ENCODE data around the gene IMMP2L.

DNA sequence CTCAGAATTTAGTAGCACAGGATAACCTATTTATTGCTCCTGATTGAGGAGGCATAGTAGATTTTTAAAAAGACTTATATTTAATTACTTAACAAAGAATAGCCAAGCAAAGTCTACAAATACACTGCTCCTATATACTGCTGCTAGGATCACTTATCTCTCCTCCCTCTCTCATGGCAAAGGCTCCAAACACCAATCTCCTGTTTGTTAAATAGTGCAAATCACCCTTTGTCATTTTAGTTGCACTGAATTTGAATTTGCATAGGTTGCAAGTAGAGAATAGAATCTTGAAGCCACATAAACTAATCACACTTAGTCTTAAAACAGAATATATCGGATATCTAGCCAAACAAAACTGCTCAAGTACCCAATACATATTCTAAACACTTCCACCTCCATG, 690.4 kb downstream of the IMMP2L start:
- TF ChIP-seq, protein P1, sequence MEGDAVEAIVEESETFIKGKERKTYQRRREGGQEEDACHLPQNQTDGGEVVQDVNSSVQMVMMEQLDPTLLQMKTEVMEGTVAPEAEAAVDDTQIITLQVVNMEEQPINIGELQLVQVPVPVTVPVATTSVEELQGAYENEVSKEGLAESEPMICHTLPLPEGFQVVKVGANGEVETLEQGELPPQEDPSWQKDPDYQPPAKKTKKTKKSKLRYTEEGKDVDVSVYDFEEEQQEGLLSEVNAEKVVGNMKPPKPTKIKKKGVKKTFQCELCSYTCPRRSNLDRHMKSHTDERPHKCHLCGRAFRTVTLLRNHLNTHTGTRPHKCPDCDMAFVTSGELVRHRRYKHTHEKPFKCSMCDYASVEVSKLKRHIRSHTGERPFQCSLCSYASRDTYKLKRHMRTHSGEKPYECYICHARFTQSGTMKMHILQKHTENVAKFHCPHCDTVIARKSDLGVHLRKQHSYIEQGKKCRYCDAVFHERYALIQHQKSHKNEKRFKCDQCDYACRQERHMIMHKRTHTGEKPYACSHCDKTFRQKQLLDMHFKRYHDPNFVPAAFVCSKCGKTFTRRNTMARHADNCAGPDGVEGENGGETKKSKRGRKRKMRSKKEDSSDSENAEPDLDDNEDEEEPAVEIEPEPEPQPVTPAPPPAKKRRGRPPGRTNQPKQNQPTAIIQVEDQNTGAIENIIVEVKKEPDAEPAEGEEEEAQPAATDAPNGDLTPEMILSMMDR (optimal IDR thresholded peaks at IDR 0.05 in 1 of 3, IDR thresholded peaks at IDR 0.05 in 1 of 3, conservative IDR thresholded peaks at IDR 0.05 in 1 of 3; ENCODE audit: extremely low read depth in 1 of 3, insufficient read depth in 2 of 3, low read length in 3 of 3) = no peak
- TF ChIP-seq EZH2 (IDR thresholded peaks at IDR 0.05; ENCODE audit: low read length) = no peak

Data from keratinocyte (primary cell).